ENCODE results near the gene REXO4. TPM values are rescaled to one million over a fixed set of nuclear protein-coding genes. Genes with fewer than 3 reads are reported as not detected.

REXO4 gene
- total RNA-seq, 4 donors from 2014 or later: 6.4 to 25.0 (median 20.2) TPM

DNA sequence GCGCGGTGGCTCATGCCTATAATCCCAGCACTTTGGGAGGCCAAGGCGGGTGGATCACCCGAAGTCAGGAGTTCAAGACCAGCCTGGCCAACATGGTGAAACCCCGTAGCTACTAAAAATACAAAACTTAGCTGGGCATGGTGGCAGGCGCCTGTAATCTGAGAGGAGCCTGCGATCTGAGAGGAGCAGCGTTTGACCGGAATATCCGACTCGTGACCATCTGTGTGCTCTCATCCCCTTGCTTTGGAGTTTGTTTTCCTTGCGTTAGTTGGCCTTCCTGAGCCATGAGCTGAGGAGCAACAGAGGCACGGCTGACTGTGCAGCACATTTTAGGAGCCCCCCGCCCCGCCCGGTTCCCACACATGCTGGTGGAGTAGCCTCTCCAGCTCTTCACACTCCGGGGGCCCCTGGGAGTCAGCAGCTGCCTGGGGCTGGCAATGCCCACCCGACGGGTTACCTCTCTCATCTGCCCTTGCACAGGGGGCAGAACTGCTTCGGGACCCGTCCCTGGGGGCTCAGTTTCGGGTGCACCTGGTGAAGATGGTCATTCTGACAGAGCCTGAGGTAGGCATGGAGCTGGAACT, 7.3 kb upstream of the REXO4 start:
- H3K27ac ChIP-seq: no peak overlapping the region
- H3K4me3 ChIP-seq: no peak overlapping the region
- peaks cover 0 to 9% of the 10 kb centered on the region in 2 donors for H3K4me1 ChIP-seq
- H3K36me3 ChIP-seq: no peaks in the 10 kb centered on the region
- no peak for DNase-seq
- peaks cover 0 to 12% of the 10 kb centered on the region in 2 donors for H3K27me3 ChIP-seq
- no peaks in the 10 kb centered on the region for H3K9me3 ChIP-seq
- intact Hi-C loops (cut with DNase I; ENCODE audit: low total_unique reads): no loop called here
- TF ChIP-seq, protein P1, sequence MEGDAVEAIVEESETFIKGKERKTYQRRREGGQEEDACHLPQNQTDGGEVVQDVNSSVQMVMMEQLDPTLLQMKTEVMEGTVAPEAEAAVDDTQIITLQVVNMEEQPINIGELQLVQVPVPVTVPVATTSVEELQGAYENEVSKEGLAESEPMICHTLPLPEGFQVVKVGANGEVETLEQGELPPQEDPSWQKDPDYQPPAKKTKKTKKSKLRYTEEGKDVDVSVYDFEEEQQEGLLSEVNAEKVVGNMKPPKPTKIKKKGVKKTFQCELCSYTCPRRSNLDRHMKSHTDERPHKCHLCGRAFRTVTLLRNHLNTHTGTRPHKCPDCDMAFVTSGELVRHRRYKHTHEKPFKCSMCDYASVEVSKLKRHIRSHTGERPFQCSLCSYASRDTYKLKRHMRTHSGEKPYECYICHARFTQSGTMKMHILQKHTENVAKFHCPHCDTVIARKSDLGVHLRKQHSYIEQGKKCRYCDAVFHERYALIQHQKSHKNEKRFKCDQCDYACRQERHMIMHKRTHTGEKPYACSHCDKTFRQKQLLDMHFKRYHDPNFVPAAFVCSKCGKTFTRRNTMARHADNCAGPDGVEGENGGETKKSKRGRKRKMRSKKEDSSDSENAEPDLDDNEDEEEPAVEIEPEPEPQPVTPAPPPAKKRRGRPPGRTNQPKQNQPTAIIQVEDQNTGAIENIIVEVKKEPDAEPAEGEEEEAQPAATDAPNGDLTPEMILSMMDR (IDR thresholded peaks at IDR 0.05): no peak
- TF ChIP-seq POLR2A (IDR thresholded peaks at IDR 0.05): no peak

DNA sequence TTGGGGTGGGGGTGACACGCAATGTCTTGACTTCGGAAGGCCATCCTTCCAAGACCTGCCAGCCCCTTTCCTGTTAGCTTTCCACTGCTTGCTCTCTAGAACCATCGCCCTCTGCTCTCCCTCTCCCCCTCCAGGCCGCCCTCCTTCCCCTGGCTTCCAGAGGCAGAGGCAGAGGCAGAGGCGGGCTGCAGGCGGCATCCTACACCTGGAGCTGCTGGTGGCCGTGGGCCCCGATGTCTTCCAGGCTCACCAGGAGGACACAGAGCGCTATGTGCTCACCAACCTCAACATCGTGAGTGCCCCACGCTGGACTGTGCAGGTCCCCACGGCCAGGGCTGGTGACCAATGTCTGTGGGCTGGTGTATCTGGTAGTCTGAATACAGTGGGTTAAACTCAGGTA, 6.4 kb upstream of the REXO4 start:
- TF ChIP-seq, protein P1 (IDR thresholded peaks at IDR 0.05): no peak
- no peak for TF ChIP-seq POLR2A (IDR thresholded peaks at IDR 0.05)
- Histone ChIP-seq H3K9me3 (no peaks in the 10 kb centered on the region), H3K27me3 (peaks cover 0 to 12% of the 10 kb centered on the region in 2 donors), H3K4me1 (peaks cover 0 to 9% of the 10 kb centered on the region in 2 donors), H3K4me3 (no peak overlapping the region), H3K27ac (no peak overlapping the region), H3K36me3 (no peaks in the 10 kb centered on the region)
- no peak for DNase-seq
- intact Hi-C loops (cut with DNase I; ENCODE audit: low total_unique reads): no loop called here

DNA sequence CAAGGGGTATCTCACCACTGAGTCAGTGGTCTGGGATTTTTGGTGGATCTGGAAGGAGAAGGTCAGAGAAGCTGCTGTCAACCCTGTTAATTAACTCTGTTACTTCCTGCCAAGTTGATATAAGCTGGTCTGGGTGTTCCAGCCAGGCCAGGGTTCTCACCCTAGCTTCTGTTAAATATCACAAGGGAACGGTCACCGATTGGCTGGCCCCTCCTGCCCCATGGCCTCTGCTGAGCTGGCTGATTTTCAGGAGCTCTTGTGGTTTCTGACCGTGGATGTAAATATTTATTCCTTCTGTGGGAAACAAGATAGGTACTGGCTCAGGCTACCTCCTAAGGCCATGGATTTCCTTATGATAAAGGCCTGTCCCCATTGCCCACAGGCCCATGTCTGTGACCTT, 5.4 kb upstream of the REXO4 start:
- no peak for DNase-seq
- no peak overlapping the region for H3K27ac ChIP-seq
- H3K27me3 ChIP-seq: peaks cover 0 to 11% of the 10 kb centered on the region in 2 donors
- no peak overlapping the region for H3K4me3 ChIP-seq
- no peak for TF ChIP-seq POLR2A (IDR thresholded peaks at IDR 0.05)
- TF ChIP-seq, protein P1 (IDR thresholded peaks at IDR 0.05): no peak
- intact Hi-C loops (cut with DNase I; ENCODE audit: low total_unique reads): no loop called here
- peaks cover 0 to 1% of the 10 kb centered on the region in 2 donors for H3K4me1 ChIP-seq
- H3K9me3 ChIP-seq: no peaks in the 10 kb centered on the region
- no peaks in the 10 kb centered on the region for H3K36me3 ChIP-seq

DNA sequence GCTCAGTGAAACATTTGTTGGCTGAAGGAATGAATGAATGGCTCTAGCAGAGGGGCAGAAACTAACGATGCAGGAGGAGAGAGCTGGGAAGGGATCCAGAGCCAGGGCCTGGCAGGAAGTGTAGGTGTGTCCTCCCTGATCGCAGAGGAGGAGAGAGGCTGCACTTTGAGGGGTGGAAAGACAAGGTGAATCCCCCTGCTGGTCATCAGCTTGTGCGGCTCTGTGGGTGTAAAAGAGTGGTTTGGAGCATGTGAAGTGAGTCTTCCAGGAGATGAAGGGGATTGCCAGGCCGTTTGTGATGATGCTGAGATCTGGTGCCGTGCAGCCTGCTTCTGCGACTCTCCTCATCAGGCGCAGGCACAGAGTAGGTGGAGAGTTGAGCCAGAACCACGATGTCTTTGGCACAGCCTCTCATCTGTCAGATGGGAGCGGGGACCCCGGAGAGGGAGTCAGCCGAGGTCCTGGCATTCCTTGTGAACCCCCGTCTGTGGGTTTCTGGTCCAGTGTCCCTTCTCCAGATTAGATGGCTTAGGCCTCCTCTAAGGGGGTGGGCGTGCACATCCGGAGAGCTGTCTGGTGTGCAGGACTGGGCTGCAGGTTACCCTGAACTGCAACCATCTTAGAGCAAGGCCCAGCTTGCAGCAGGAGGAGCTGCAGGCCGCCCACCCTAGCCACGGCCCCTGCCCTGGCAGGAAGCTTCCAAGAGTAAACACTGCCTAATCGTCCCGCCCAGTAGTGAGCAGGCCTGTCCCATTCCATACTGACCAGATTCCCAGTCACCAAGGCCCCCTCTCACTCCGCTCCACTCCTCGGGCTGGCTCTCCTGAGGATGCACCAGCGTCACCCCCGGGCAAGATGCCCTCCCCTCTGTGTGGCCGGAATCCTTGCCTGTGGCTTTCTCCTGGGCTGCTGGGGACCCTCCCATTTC, 4.1 kb upstream of the REXO4 start, which contains the start of gene ADAMTS13:
TSS of gene ADAMTS13 (plus strand) at position 753 of the 928 bp plus-strand sequence. CDS start at position 830, 77 bp downstream.
- DNase-seq: no peak
- Histone ChIP-seq H3K27ac (no peak within 1 kb of the TSS), H3K27me3 (no peaks in the 10 kb centered on the region), H3K4me3 (no peak within 1 kb of the TSS), H3K9me3 (no peaks in the 10 kb centered on the region), H3K36me3 (no peaks in the 10 kb centered on the region), H3K4me1 (peaks cover 0 to under 1% of the 10 kb centered on the region in 2 donors)
- TF ChIP-seq POLR2A (IDR thresholded peaks at IDR 0.05): no peak
- intact Hi-C loops (cut with DNase I; ENCODE audit: low total_unique reads): no loop called here

DNA sequence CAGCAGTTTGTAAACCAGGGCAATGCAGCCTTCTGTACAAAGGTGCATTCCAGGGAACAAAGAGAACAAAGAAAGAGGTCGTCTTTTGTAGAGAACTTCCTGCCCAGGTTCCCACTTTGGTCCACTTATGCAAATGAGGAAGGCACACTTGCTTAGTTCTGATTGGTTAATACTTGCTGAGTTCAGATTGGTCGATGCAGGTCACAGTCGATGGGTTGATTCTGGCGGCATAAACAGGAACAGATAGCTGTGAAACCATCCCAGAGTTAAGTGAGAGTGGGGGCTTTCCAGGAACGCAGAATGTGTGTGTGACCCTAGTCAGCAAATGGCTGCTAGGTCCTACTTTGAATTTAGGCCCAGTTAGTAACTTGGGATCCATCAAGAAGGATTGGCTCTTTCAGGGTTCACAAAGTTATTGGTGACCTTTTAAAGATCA, 2.6 kb upstream of the REXO4 start:
- Histone ChIP-seq H3K4me3 (no peak overlapping the region), H3K36me3 (no peaks in the 10 kb centered on the region), H3K4me1 (peaks cover 0 to 8% of the 10 kb centered on the region in 2 donors), H3K9me3 (no peaks in the 10 kb centered on the region), H3K27ac (no peak overlapping the region), H3K27me3 (no peaks in the 10 kb centered on the region)
- intact Hi-C loops (cut with DNase I; ENCODE audit: low total_unique reads): no loop called here
- no peak for TF ChIP-seq POLR2A (IDR thresholded peaks at IDR 0.05)
- TF ChIP-seq, protein P1 (IDR thresholded peaks at IDR 0.05): no peak
- no peak for DNase-seq
